Vagina (tissue), 2 donors: ENCODE results near the gene CAPS. TPM values are rescaled to one million over a fixed set of nuclear protein-coding genes. Genes with fewer than 3 reads are reported as not detected.

Experiments used
- DNase-seq, 2 donors: peaks; one replicate each; pipeline ENCODE4 v3.0.0-alpha.2; 2017; ENCODE audit errors: extremely low spot score in 2 of 2
- H3K27ac ChIP-seq: fragments of 200-600 bp; sonication (generic); one replicate; pipeline ENCODE4 v1.5.1; 2019
- H3K27me3 ChIP-seq: fragments of 200-600 bp; sonication (generic); one replicate; pipeline ENCODE4 v1.5.1; 2019
- H3K36me3 ChIP-seq, 2 donors: fragments of 200-600 bp; sonication (generic); one replicate each; pipeline ENCODE4 v1.5.1; 2017 to 2019
- H3K4me1 ChIP-seq: fragments of 200-600 bp; sonication (generic); one replicate; pipeline ENCODE4 v1.5.1; 2019
- H3K4me3 ChIP-seq, 2 donors: fragments of 200-600 bp; sonication (generic); 1 replicate in 1 of 2; 2 replicates in 1 of 2; pipeline ENCODE4 v1.5.1; 2016 to 2019
- H3K9me3 ChIP-seq: fragments of 200-600 bp; sonication (generic); one replicate; pipeline ENCODE4 v1.5.1; 2019
- POLR2A ChIP-seq, 2 donors: fragments of 450-650 bp; IDR thresholded peaks; one replicate each; pipeline ENCODE4 v1.6.1; 2017; ENCODE audit warnings: antibody characterized with exemption in 2 of 2, mild to moderate bottlenecking in 2 of 2, moderate library complexity in 2 of 2
- POLR2AphosphoS5 ChIP-seq, 2 donors: sonication (generic); formaldehyde crosslinking; IDR thresholded peaks; one replicate each; pipeline ENCODE4 v1.9.0; 2017; ENCODE audit warnings: antibody characterized with exemption in 2 of 2, mild to moderate bottlenecking in 2 of 2, low read depth in 1 of 2; ENCODE audit not compliant: insufficient read depth in 1 of 2
- intact Hi-C: fragments of 100-400 bp; cut with DNase I; formaldehyde crosslinking; loops from one replicate; pipeline ENCODE4 v1.15.1; 2023
- total RNA-seq: library from RNA; depleted of rRNA; stranded (reverse); fragments of >200 nt; gene quantifications from one replicate; pipeline ENCODE4 v1.2.3, GENCODE V29; 2016
- TF ChIP-seq, protein P1 (sequence below), 3 experiments: fragments of 450-650 bp in 2 of 3; fragments of 200-600 bp in 1 of 3; sonication (generic) in 1 of 3; IDR thresholded peaks; one replicate each; pipeline ENCODE4 v1.5.1; 2017 to 2019; ENCODE audit warnings: antibody characterized with exemption in 3 of 3, mild to moderate bottlenecking in 2 of 3, moderate library complexity in 2 of 3

CAPS gene
- total RNA-seq, 1 donor from 2014 or later: 35.8 TPM

GRCh38 chr19:5916181-5916708 lies 2.2 kb downstream of the CAPS start:
- H3K36me3 ChIP-seq: peaks cover 0 to 55% of the 10 kb centered on the region in 2 donors
- H3K27ac ChIP-seq: no peak overlapping the region

GRCh38 chr19:5917431-5918107 lies 3.5 kb downstream of the CAPS start:
- Histone ChIP-seq H3K4me3 (no peak overlapping the region), H3K4me1 (peaks cover 23% of the 10 kb centered on the region), H3K9me3 (no peaks in the 10 kb centered on the region), H3K27me3 (no peaks in the 10 kb centered on the region), H3K36me3 (peaks cover 0 to 68% of the 10 kb centered on the region in 2 donors), H3K27ac (no peak overlapping the region)
- DNase-seq: no peak
- TF ChIP-seq POLR2AphosphoS5 (IDR thresholded peaks at IDR 0.05; ENCODE audit: insufficient read depth in 1 of 2, low read depth in 1 of 2): no peak
- TF ChIP-seq, protein P1, sequence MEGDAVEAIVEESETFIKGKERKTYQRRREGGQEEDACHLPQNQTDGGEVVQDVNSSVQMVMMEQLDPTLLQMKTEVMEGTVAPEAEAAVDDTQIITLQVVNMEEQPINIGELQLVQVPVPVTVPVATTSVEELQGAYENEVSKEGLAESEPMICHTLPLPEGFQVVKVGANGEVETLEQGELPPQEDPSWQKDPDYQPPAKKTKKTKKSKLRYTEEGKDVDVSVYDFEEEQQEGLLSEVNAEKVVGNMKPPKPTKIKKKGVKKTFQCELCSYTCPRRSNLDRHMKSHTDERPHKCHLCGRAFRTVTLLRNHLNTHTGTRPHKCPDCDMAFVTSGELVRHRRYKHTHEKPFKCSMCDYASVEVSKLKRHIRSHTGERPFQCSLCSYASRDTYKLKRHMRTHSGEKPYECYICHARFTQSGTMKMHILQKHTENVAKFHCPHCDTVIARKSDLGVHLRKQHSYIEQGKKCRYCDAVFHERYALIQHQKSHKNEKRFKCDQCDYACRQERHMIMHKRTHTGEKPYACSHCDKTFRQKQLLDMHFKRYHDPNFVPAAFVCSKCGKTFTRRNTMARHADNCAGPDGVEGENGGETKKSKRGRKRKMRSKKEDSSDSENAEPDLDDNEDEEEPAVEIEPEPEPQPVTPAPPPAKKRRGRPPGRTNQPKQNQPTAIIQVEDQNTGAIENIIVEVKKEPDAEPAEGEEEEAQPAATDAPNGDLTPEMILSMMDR (IDR thresholded peaks at IDR 0.05): no peak
- intact Hi-C loops: no loop called here

More at GRCh38 chr19:5916181-5916708, 2.2 kb downstream of the CAPS start:
- peaks cover 23% of the 10 kb centered on the region for H3K4me1 ChIP-seq
- no peaks in the 10 kb centered on the region for H3K9me3 ChIP-seq
- no peak overlapping the region for H3K4me3 ChIP-seq
- no peaks in the 10 kb centered on the region for H3K27me3 ChIP-seq
- intact Hi-C loops: no loop called here
- no peak for DNase-seq
- TF ChIP-seq, protein P1 (IDR thresholded peaks at IDR 0.05): no peak
- no peak for TF ChIP-seq POLR2A (IDR thresholded peaks at IDR 0.05)
- no peak for TF ChIP-seq POLR2AphosphoS5 (IDR thresholded peaks at IDR 0.05; ENCODE audit: insufficient read depth in 1 of 2, low read depth in 1 of 2)

DNA sequence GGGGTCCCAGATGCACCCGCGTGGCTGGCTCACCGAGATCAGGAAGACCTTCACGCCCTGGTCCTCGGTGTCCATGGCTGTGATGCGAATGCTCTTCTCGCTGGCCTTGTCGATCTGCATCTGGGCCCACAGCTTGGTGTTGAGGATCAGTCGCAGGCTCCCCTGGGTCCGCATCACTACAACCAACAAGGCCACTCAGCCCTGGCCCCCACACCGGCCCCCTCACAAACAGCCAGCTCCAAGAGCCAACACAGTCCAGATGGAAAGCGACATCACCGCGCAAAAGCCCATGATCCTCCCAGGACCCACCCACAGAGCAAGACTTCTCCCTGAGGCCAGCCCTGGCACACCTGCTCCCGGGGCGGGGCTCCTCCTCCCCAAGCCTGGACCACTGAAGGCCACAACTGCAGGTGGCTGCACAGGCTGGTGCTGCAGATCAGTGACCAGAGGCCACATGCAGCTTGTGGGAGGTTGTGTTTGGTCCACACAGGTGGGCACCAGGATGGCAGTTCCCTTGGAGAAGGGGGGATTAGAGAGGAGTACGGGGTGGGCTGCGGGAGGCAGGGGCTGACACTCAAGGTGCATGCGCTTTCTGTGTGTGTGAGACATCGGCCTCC lies 4.5 kb downstream of the CAPS start:
- TF ChIP-seq POLR2AphosphoS5 (IDR thresholded peaks at IDR 0.05; ENCODE audit: insufficient read depth in 1 of 2, low read depth in 1 of 2) (no peak), POLR2A (IDR thresholded peaks at IDR 0.05) (no peak)
- TF ChIP-seq, protein P1 (IDR thresholded peaks at IDR 0.05): no peak
- H3K27ac ChIP-seq: no peak overlapping the region
- peaks cover 23% of the 10 kb centered on the region for H3K4me1 ChIP-seq
- intact Hi-C loops: no loop called here
- H3K4me3 ChIP-seq: no peak overlapping the region
- peaks cover 0 to 78% of the 10 kb centered on the region in 2 donors for H3K36me3 ChIP-seq
- no peak for DNase-seq
- H3K9me3 ChIP-seq: no peaks in the 10 kb centered on the region
- H3K27me3 ChIP-seq: no peaks in the 10 kb centered on the region

DNA sequence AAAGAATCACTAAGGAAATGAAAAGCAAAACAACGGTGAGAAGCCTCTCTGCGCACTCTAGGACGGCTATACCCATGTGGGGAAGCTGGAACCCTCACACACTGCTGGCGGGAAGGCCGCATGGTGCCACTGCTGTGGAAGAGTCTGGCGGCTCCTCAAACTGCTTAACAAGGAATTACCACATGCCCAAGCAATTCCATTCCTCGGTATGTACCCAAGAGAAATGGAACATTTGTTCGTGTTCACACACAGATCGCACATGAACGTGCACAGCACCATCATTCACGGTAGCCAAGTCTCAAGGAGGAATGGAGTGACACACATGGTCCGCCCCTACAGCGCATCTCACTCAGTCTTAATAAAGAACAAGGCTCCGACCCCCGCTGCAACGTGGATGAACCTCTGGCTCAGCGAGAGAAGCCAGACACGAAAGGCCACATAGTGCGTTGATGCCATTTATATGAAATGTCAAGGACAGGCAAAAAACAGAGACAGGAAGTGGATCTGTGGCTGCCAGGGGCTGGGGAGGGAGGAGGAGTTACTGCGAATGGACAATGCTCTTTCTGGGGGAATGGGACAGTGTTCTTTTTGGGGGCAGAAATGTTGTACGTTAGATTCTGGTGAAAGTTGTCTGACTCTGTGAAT lies 7.6 kb downstream of the CAPS start:
- intact Hi-C loops: no loop called here
- Histone ChIP-seq H3K4me3 (no peak overlapping the region), H3K27ac (no peak overlapping the region), H3K9me3 (no peaks in the 10 kb centered on the region), H3K36me3 (peaks cover 0 to 92% of the 10 kb centered on the region in 2 donors), H3K27me3 (no peaks in the 10 kb centered on the region), H3K4me1 (peaks cover 8% of the 10 kb centered on the region)
- no peak for TF ChIP-seq POLR2AphosphoS5 (IDR thresholded peaks at IDR 0.05; ENCODE audit: insufficient read depth in 1 of 2, low read depth in 1 of 2)
- TF ChIP-seq POLR2A (IDR thresholded peaks at IDR 0.05): no peak
- TF ChIP-seq, protein P1 (IDR thresholded peaks at IDR 0.05): no peak
- no peak for DNase-seq
